HG03060 (cell line): ENCODE results near the gene EXD2.
"Not testable (repeated sequence)": the region's sequence is repeated elsewhere in the genome, so short reads cannot be mapped to it uniquely, and the experiment has no call there.

ENCODE experiments used
- ATAC-seq: cut with Tn5 transposase; IDR thresholded peaks from one replicate; pipeline ENCODE4 v1.9.1; 2021; ENCODE audit warnings: low read depth, moderate number of reproducible peaks; ENCODE audit not compliant: unreplicated experiment

EXD2 gene

GRCh38 chr14:69274321-69274720 lies 83.0 kb downstream of the EXD2 start:
- ATAC-seq = no peak

DNA sequence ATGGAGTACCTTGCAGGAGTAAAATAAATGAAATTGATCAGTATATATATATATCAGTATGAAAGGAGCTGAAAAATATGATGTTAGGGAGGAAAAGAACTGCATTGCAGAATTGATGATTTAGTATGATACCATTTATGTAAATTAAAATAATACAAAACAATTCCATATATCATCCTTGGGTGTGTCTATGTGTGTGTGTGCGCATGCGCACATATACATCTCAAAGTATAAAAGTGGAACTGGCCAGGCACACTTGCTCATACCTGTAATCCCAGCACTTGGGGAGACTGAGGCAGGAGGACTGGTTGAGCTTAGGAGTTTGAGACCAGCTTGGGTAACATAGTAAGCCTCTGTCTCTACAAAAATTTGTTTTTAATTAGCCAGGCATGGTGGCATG lies 84.0 kb downstream of the EXD2 start:
- no peak for ATAC-seq

DNA sequence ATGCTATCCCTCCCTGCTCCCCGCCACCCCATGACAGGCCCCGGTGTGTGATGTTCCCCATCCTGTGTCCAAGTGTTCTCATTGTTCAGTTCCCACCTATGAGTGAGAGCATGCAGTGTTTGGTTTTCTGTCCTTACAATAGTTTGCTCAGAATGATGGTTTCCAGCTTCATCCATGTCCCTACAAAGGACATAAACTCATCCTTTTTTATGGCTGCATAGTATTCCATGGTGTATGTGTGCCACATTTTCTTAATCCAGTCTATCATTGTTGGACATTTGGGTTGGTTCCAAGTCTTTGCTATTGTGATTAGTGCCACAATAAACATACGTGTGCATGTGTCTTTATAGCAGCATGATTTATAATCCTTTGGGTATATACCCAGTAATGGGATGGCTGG lies 86.1 kb downstream of the EXD2 start:
- not testable (repeated sequence) for ATAC-seq

GRCh38 chr14:69280746-69281291 lies 89.5 kb downstream of the EXD2 start:
- no peak for ATAC-seq

DNA sequence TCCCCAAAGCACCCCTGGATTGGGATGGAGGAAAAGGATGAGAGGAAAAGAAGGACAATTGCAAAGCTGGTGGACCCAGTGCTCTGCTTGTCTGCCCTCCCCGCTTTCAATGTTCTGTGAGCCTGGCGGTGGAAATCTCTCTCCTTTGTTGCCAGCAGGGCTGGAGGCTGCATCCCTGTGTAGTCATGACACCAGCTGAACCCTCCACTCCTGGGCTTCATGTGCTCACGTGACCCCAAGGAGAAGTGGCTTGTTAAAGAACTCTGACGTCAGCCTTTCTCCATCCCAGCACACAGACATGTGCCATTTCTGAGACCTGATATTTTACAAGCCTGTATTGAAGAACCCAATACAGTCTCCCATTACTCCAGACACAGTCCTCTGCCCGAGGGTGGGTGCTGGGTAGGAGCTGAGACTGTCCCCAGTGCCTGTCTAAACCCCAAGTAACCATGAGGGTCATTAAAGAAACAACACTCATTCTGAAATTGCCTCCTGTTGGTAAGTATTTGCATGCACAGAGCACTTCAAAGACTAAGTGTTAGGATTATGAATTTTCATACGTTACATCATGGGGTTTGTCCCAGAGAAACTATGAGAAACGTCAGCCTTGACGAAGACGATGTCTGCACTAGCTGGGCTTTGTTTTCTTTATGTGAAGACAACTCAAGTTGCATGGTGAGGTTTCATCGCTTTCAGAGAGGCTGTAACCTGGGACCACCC lies 90.3 kb downstream of the EXD2 start:
- no peak for ATAC-seq

- ATAC-seq = no peak
These were observed 91.2 kb downstream of the EXD2 start for GRCh38 chr14:69282448-69282847.

- ATAC-seq = no peak
These were observed 92.9 kb downstream of the EXD2 start for GRCh38 chr14:69284170-69284569.

DNA sequence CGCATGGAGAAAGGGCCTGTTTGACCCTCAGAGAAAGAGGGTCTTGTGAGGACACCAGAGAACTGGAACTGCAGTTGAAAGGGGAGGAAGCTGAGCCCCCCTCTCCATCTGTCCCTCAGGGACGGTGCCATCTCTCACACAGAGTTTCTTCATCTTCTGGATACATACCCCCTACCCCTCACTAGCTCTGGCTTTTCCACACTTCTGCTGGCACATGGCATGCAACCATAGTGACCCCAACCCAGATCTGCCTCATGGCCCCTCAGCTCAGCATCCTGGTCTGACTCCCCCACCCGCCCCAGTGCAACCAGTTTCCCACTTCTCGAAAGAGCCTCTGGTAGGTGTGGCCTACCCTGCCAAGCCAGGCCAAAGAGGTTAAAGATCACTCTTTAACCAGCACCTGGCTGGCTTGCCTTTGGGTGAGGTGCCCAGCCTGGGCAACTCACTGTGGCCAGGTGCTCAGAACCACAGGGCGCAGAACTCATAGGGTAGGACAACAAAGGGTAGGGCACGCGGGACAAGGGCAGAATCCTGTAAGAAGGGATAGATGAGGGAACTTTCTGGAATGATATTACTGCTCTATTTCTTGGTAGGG lies 94.5 kb downstream of the EXD2 start:
- no peak for ATAC-seq

GRCh38 chr14:69287098-69288010 lies 96.1 kb downstream of the EXD2 start:
- ATAC-seq = no peak

DNA sequence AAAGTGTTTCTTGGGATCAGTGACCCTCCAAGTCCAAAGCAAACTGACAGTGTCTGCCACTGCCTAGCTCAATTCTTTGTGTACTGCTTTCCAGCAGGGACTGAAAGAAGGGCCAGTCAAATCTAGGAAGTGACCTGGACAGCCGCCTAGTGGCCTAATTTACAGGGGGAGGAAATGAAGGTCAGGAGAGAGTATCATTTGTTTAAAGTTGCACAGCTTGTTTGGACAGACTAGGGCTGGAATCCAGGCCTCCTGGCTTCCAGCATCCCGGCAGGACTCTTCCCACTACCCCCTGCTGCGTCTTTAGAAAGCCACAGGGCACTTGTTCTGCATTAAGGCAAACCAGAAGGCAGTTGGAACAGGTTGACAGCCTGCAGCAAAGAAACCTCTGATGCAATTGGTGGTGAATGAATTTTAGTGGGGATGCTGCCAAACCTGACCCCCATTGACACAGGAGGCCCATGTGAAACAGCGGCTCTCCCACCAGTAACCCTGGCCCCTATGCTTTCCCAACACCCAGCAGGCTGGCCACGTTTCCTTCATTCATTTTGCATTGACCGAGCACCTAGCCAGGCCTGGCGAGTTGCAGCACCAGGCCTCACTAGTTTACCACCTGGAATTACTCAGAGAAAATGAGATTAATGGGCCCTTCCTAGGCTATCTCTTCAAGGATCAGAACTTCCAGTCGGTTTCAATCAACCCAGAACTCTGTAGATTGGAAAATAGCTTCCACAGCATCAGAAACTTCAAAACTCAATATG lies 96.9 kb downstream of the EXD2 start:
- no peak for ATAC-seq

- ATAC-seq = no peak
These were observed 97.8 kb downstream of the EXD2 start for GRCh38 chr14:69288956-69289705.

GRCh38 chr14:69289811-69290520 lies 98.7 kb downstream of the EXD2 start:
- ATAC-seq = no peak

- not testable (repeated sequence) for ATAC-seq
These were observed 99.6 kb downstream of the EXD2 start for GRCh38 chr14:69290881-69291280.

- no peak for ATAC-seq
These were observed 100.1 kb downstream of the EXD2 start for GRCh38 chr14:69291396-69291795.

- ATAC-seq = no peak
These were observed 100.7 kb downstream of the EXD2 start for GRCh38 chr14:69291891-69292561.
